PFSK-1 (cell line): ENCODE results near the gene SF3A2.

Experiments used
- FOXP2 ChIP-seq: optimal IDR thresholded peaks from 2 replicates; pipeline ENCODE3; 2011; ENCODE audit warnings: borderline replicate concordance, control low read depth, inconsistent platforms; ENCODE audit not compliant: insufficient read depth; ENCODE audit errors: extremely low read length, extremely low read depth
- POLR2AphosphoS5 ChIP-seq: IDR thresholded peaks from 2 replicates; pipeline ENCODE4 v1.6.1; 2012; ENCODE audit warnings: low read depth, mild to moderate bottlenecking, control low read depth, low read length, moderate library complexity
- REST ChIP-seq, 2 experiments: IDR thresholded peaks; 2 replicates each; pipeline versions ENCODE4 v1.6.1 to v1.8.0; 2011 to 2012; ENCODE audit warnings: low read depth in 2 of 2, low read length in 2 of 2, control low read depth in 1 of 2, inconsistent platforms in 1 of 2, mild to moderate bottlenecking in 1 of 2, moderate library complexity in 1 of 2; ENCODE audit not compliant: insufficient read depth in 1 of 2
- SIN3A ChIP-seq: IDR thresholded peaks from 2 replicates; pipeline ENCODE4 v1.6.1; 2012; ENCODE audit warnings: mild to moderate bottlenecking, low read length, moderate library complexity, borderline replicate concordance; ENCODE audit not compliant: insufficient read depth
- TAF1 ChIP-seq: IDR thresholded peaks from 2 replicates; pipeline ENCODE4 v1.6.1; 2012; ENCODE audit warnings: low read length, control low read depth, borderline replicate concordance; ENCODE audit not compliant: insufficient read depth

The SF3A2 gene

GRCh38 chr19:2191456-2192310 is 44.9 kb upstream of the SF3A2 start:
- TF ChIP-seq POLR2AphosphoS5 (no peak), FOXP2 (no peak), SIN3A (no peak), REST (IDR thresholded peaks at IDR 0.05; ENCODE audit: insufficient read depth in 1 of 2, low read depth in 2 of 2, low read length in 2 of 2) (no peak), TAF1 (no peak)

GRCh38 chr19:2192862-2193261 is 43.8 kb upstream of the SF3A2 start:
- TF ChIP-seq TAF1 (no peak), POLR2AphosphoS5 (no peak)

- TF ChIP-seq FOXP2, result no peak
- no peak for TF ChIP-seq POLR2AphosphoS5
- no peak for TF ChIP-seq TAF1
- TF ChIP-seq REST (IDR thresholded peaks at IDR 0.05; ENCODE audit: insufficient read depth in 1 of 2, low read depth in 2 of 2, low read length in 2 of 2), result no peak
- TF ChIP-seq SIN3A, result no peak
Observed at GRCh38 chr19:2193807-2194206, 42.8 kb upstream of the SF3A2 start.

GRCh38 chr19:2194513-2195078 is 42.0 kb upstream of the SF3A2 start:
- TF ChIP-seq SIN3A (no peak), TAF1 (no peak), POLR2AphosphoS5 (no peak), FOXP2 (no peak), REST (IDR thresholded peaks at IDR 0.05; ENCODE audit: insufficient read depth in 1 of 2, low read depth in 2 of 2, low read length in 2 of 2) (no peak)

- no peak for TF ChIP-seq TAF1
- no peak for TF ChIP-seq REST (IDR thresholded peaks at IDR 0.05; ENCODE audit: insufficient read depth in 1 of 2, low read depth in 2 of 2, low read length in 2 of 2)
- TF ChIP-seq FOXP2, result no peak
- TF ChIP-seq SIN3A, result no peak
- TF ChIP-seq POLR2AphosphoS5, result no peak
Observed at GRCh38 chr19:2195361-2195760, 41.3 kb upstream of the SF3A2 start.
